Measurements from ENCODE around the gene C15orf39. TPM values are rescaled to one million over a fixed set of nuclear protein-coding genes. Genes with fewer than 3 reads are reported as not detected.

The C15orf39 gene
- total RNA-seq, 3 donors from 2014 or later (not counting 1 experiment from before 2014, with no cell fraction given) = 63.5 to 89.2 (median 70.1) TPM

DNA sequence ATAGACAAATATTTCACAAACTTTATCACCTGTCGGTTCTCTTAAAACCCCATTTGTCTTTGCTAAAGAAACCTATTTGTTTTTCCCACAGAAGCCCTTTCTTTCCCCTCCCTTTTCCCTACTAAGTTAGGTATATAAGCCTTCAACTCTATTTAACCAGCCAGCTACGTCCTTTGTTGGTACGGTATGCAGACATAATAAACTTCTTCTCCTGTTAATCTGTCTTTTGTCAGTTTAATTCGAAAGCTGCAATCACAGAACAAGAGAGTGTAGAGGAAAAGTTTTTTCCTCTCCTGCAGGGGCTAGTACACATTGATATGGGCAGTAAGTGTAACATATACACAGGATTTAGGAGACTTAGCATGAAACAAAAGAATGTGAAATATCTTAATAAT lies 21.9 kb upstream of the C15orf39 start:
- Mint-ChIP-seq H3K9me3 (no peaks in the 10 kb centered on the region), H3K27me3 (ENCODE audit: low read depth in 2 of 2) (no peaks in the 10 kb centered on the region), H3K4me1 (peaks cover 20 to 42% of the 10 kb centered on the region in 2 donors), H3K36me3 (no peaks in the 10 kb centered on the region), H3K4me3 (peak overlapping the region; percentile 67), H3K27ac (no peak overlapping the region)
- intact Hi-C loops (cut with micrococcal nuclease) = loop anchor here (5.0 kb wide), 1 partner anchor 52 kb away; no protein-coding TSS in a partner anchor
- peaks cover 32% of the 10 kb centered on the region for H3K4me1 ChIP-seq (ENCODE audit: control insufficient read depth, insufficient read depth, low read length)
- H3K36me3 ChIP-seq (ENCODE audit: control insufficient read depth, insufficient read depth, low read length) = no peaks in the 10 kb centered on the region
- H3K9me3 ChIP-seq (ENCODE audit: control insufficient read depth, insufficient read depth, low read length) = no peaks in the 10 kb centered on the region
- ATAC-seq = no peak
- H3K27me3 ChIP-seq (ENCODE audit: control insufficient read depth, insufficient read depth, low read length) = no peaks in the 10 kb centered on the region
- TF ChIP-seq CTCF (IDR thresholded peaks at IDR 0.05) = no peak
- H3K27ac ChIP-seq (ENCODE audit: low read length) = no peak overlapping the region
- H3K4me3 ChIP-seq (ENCODE audit: low read length) = no peak overlapping the region
- 73% methylated on average over 4 of the region's 4 CpGs for WGBS (ENCODE audit: insufficient coverage)
- no peak for DNase-seq

- TF ChIP-seq CTCF (IDR thresholded peaks at IDR 0.05) = no peak
- 89% methylated on average over 5 of the region's 5 CpGs for WGBS (ENCODE audit: insufficient coverage)
- Histone ChIP-seq H3K27ac (ENCODE audit: low read length) (no peak overlapping the region), H3K4me3 (ENCODE audit: low read length) (no peak overlapping the region), H3K4me1 (ENCODE audit: control insufficient read depth, insufficient read depth, low read length) (peaks cover 32% of the 10 kb centered on the region), H3K36me3 (ENCODE audit: control insufficient read depth, insufficient read depth, low read length) (no peaks in the 10 kb centered on the region), H3K9me3 (ENCODE audit: control insufficient read depth, insufficient read depth, low read length) (no peaks in the 10 kb centered on the region), H3K27me3 (ENCODE audit: control insufficient read depth, insufficient read depth, low read length) (no peaks in the 10 kb centered on the region)
- no peak for DNase-seq
- Mint-ChIP-seq H3K27ac (peak overlapping the region; percentile 84), H3K4me3 (peak overlapping the region; percentile 64), H3K9me3 (no peaks in the 10 kb centered on the region), H3K36me3 (no peaks in the 10 kb centered on the region), H3K4me1 (peaks cover 20 to 46% of the 10 kb centered on the region in 2 donors), H3K27me3 (ENCODE audit: low read depth in 2 of 2) (no peaks in the 10 kb centered on the region)
- intact Hi-C loops (cut with micrococcal nuclease) = loop anchor here (5.0 kb wide), 1 partner anchor 54 kb away; no protein-coding TSS in a partner anchor
- no peak for ATAC-seq
These were observed 19.9 kb upstream of the C15orf39 start for GRCh38 chr15:75181780-75182179.

- intact Hi-C loops (cut with micrococcal nuclease) = loop anchor here (5.0 kb wide), 1 partner anchor 55 kb away; no protein-coding TSS in a partner anchor
- 45% methylated on average over 12 of the region's 12 CpGs for WGBS (ENCODE audit: insufficient coverage)
- H3K4me3 ChIP-seq (ENCODE audit: low read length) = no peak overlapping the region
- Mint-ChIP-seq H3K27ac (peak overlapping the region; percentile 84), H3K27me3 (ENCODE audit: low read depth in 2 of 2) (no peaks in the 10 kb centered on the region), H3K36me3 (no peaks in the 10 kb centered on the region), H3K4me1 (peaks cover 20 to 41% of the 10 kb centered on the region in 2 donors), H3K9me3 (no peaks in the 10 kb centered on the region), H3K4me3 (peak overlapping the region; percentile 64)
- no peaks in the 10 kb centered on the region for H3K27me3 ChIP-seq (ENCODE audit: control insufficient read depth, insufficient read depth, low read length)
- no peaks in the 10 kb centered on the region for H3K9me3 ChIP-seq (ENCODE audit: control insufficient read depth, insufficient read depth, low read length)
- peak overlapping the region; percentile 67 for H3K27ac ChIP-seq (ENCODE audit: low read length)
- no peaks in the 10 kb centered on the region for H3K36me3 ChIP-seq (ENCODE audit: control insufficient read depth, insufficient read depth, low read length)
- ATAC-seq (peak; percentile 77 to 81 (median 78)), DNase-seq (no peak)
- no peak for TF ChIP-seq CTCF (IDR thresholded peaks at IDR 0.05)
- peaks cover 32% of the 10 kb centered on the region for H3K4me1 ChIP-seq (ENCODE audit: control insufficient read depth, insufficient read depth, low read length)
These were observed 19.2 kb upstream of the C15orf39 start for GRCh38 chr15:75182187-75183131.
